Caco-2 (cell line): ENCODE data around the gene RAI1. TPM values are rescaled to one million over a fixed set of nuclear protein-coding genes. Genes with fewer than 3 reads are reported as not detected.

Experiments
- BruUV-seq: library from RNA; stranded (reverse); fragments of 400-500 nt; replicated peaks from 2 replicates; lab custom pipeline; 2021; lab: Mats Ljungman, UMichigan
- CTCF ChIA-PET: fragments of 300-600 bp; sonication (Branson Sonifier 250); formaldehyde crosslinking; loops from one replicate; lab custom pipeline; 2022; ENCODE audit warnings: antibody characterized with exemption; lab: Charles Lee
- POLR2A ChIA-PET: fragments of 300-600 bp; sonication (Branson Sonifier 250); formaldehyde crosslinking; loops from one replicate; lab custom pipeline; 2022; ENCODE audit warnings: antibody characterized with exemption; lab: Charles Lee
- DNase-seq, 2 experiments: peaks; one replicate each; pipeline versions ENCODE4 v3.0.0 to v3.0.0-alpha.2; 2020 to 2022
- H3K27me3 ChIP-seq: replicated peaks from 2 replicates; pipeline ENCODE4 v1.6.0; 2011; ENCODE audit warnings: low read length; ENCODE audit not compliant: control insufficient read depth, insufficient read depth
- H3K36me3 ChIP-seq: 2 replicates; pipeline ENCODE4 v1.5.1; 2011; ENCODE audit warnings: low read length; ENCODE audit not compliant: control insufficient read depth, insufficient read depth
- H3K4me1 ChIP-seq: fragments of 250-450 bp; sonication (Bioruptor Pico); 2 replicates; pipeline ENCODE4 v1.5.1; 2020; ENCODE audit warnings: mild to moderate bottlenecking
- H3K4me3 ChIP-seq: 2 replicates; pipeline ENCODE4 v1.5.1; 2011; ENCODE audit warnings: low read depth, mild to moderate bottlenecking, control low read depth, low read length
- H3K9me3 ChIP-seq: fragments of 250-450 bp; sonication (Bioruptor Pico); 2 replicates; pipeline ENCODE4 v1.5.1; 2020; ENCODE audit warnings: mild to moderate bottlenecking, moderate library complexity
- H3K27ac Mint-ChIP-seq: one replicate; pipeline ENCODE4 v1.8.0; 2022; ENCODE audit warnings: mixed read lengths; ENCODE audit not compliant: unreplicated experiment
- H3K27me3 Mint-ChIP-seq: one replicate; pipeline ENCODE4 v1.8.0; 2022; ENCODE audit warnings: mixed read lengths; ENCODE audit not compliant: insufficient read depth, unreplicated experiment
- H3K36me3 Mint-ChIP-seq: one replicate; pipeline ENCODE4 v1.8.0; 2022; ENCODE audit warnings: mild to moderate bottlenecking, mixed read lengths; ENCODE audit not compliant: insufficient read depth, unreplicated experiment
- H3K4me1 Mint-ChIP-seq: one replicate; pipeline ENCODE4 v1.8.0; 2022; ENCODE audit warnings: low read depth, mixed read lengths; ENCODE audit not compliant: unreplicated experiment
- H3K4me3 Mint-ChIP-seq: one replicate; pipeline ENCODE4 v1.8.0; 2022; ENCODE audit warnings: mild to moderate bottlenecking, moderate library complexity, mixed read lengths; ENCODE audit not compliant: unreplicated experiment
- H3K9me3 Mint-ChIP-seq: one replicate; pipeline ENCODE4 v1.8.0; 2022; ENCODE audit warnings: mixed read lengths; ENCODE audit not compliant: unreplicated experiment
- intact Hi-C: fragments of 100-400 bp; cut with micrococcal nuclease; formaldehyde crosslinking; loops from one replicate; pipeline ENCODE4 v1.10.0; 2022; ENCODE audit not compliant: unreplicated experiment
- total RNA-seq: library from RNA; stranded (reverse); gene quantifications from 2 replicates; pipeline ENCODE4 v1.2.3, GENCODE V29; 2022
- TF ChIP-seq, protein P1 (sequence below), 2 experiments: fragments of 200-600 bp in 1 of 2; IDR thresholded peaks; 1 replicate in 1 of 2; 2 replicates in 1 of 2; pipeline versions ENCODE4 v1.5.1 to v1.8.0; 2011 to 2022; ENCODE audit warnings: antibody characterized with exemption in 1 of 2, control low read depth in 1 of 2, inconsistent platforms in 1 of 2, low read depth in 1 of 2, low read length in 1 of 2, mild to moderate bottlenecking in 1 of 2, moderate library complexity in 1 of 2; ENCODE audit not compliant: insufficient read depth in 1 of 2, severe bottlenecking in 1 of 2, unreplicated experiment in 1 of 2

RAI1 gene
- total RNA-seq, 1 experiment from 2014 or later, result 44.3 TPM

DNA sequence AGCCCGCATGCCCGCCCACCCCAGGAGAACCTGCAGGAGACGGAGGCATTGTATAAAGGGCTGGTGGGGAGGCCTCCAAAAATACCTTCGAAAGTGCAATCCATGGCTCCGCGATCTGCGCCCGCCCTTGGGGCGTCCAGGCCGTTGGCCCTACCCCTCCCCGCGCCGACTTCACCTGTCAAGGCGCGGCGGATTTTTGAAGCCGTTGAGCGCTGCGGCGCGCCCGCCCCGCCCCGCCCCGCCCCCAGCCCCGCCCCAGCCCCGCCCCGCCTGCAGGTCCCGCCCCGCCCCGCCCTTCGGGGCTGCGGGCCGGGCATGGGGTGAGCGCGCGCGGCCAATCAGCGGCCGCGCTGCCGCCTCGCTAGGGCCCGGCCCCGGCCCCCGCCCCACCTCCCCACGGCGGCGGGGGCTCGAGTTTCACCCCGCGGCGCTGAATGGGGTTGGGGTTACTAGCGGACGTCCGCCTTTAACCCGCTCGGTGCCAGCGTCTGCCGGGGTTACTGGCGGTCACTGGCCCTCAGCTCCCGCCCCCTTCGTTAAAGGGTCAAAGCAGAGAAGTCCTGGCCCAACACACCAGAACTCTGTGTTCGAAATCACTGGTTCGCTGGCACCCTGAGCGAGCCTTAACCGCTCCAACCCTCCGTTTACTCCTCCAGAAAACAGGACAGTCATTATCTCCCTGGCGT lies 142.3 kb downstream of the RAI1 start:
- BruUV-seq, result no TSS peak
- Histone ChIP-seq H3K4me1 (peaks cover 37% of the 10 kb centered on the region), H3K27me3 (no peaks in the 10 kb centered on the region), H3K9me3 (no peaks in the 10 kb centered on the region), H3K4me3 (peak overlapping the region; percentile 47), H3K36me3 (peaks cover 8% of the 10 kb centered on the region)
- CTCF ChIA-PET, result interaction anchor here (1.2 kb wide), 1 partner anchor 13 kb away, joined by 4 read pairs; the partner anchor contains the start of gene SREBF1
- peak overlapping the region; percentile 76 for H3K27ac Mint-ChIP-seq
- no peaks in the 10 kb centered on the region for H3K9me3 Mint-ChIP-seq
- H3K27me3 Mint-ChIP-seq, result no peaks in the 10 kb centered on the region
- peak overlapping the region; percentile 70 for H3K4me3 Mint-ChIP-seq
- peaks cover 44% of the 10 kb centered on the region for H3K4me1 Mint-ChIP-seq
- POLR2A ChIA-PET, result interaction anchor here (0.5 to 1.5 kb wide), 3 partner anchors 13 to 547 kb away, joined by 3 to 12 read pairs (median 4); partner anchors contain the start of gene SREBF1
- TF ChIP-seq, protein P1, sequence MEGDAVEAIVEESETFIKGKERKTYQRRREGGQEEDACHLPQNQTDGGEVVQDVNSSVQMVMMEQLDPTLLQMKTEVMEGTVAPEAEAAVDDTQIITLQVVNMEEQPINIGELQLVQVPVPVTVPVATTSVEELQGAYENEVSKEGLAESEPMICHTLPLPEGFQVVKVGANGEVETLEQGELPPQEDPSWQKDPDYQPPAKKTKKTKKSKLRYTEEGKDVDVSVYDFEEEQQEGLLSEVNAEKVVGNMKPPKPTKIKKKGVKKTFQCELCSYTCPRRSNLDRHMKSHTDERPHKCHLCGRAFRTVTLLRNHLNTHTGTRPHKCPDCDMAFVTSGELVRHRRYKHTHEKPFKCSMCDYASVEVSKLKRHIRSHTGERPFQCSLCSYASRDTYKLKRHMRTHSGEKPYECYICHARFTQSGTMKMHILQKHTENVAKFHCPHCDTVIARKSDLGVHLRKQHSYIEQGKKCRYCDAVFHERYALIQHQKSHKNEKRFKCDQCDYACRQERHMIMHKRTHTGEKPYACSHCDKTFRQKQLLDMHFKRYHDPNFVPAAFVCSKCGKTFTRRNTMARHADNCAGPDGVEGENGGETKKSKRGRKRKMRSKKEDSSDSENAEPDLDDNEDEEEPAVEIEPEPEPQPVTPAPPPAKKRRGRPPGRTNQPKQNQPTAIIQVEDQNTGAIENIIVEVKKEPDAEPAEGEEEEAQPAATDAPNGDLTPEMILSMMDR (IDR thresholded peaks at IDR 0.05; ENCODE audit: insufficient read depth in 1 of 2, low read depth in 1 of 2, low read length in 1 of 2, severe bottlenecking in 1 of 2, unreplicated experiment in 1 of 2), result no peak
- intact Hi-C loops, result loop anchor here (1.0 kb wide), 2 partner anchors 11 to 17 kb away; no protein-coding TSS in a partner anchor
- peaks cover 44% of the 10 kb centered on the region for H3K36me3 Mint-ChIP-seq
- peak; percentile 92 to 95 for DNase-seq

DNA sequence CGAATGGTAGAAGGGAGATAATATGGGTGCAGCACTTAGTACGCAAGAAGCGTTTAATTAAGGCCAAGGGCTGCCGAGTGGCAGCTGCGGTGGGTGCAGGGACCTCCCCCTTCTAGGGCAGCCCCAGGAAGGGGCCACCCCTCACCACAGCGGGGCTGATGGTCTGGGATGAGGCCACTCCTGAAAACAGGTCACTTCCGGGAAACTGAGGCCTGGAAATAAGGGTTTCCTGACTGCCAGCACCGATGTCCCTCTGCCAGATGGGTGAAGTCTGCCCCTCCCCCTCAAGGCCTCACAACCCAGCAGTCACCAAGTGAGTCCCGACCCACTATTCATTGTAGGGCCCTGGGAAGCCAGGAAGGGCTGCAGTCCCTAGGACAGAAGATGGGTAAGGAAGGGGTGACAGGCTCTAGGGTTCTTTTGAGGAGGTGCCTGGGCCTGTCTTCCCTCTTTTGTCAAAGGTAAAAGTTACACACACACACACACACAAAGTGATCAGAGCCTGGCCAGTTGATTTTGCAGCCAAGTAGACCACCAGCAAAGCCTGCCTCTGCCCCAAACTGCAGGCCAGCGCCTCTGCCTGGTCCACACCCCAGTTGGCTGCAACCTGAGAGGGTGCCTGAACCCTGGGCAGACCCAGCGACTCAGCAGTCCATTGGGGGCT lies 143.0 kb downstream of the RAI1 start:
- ChIA-PET POLR2A (interaction anchor here (0.5 to 1.5 kb wide), 2 partner anchors 12 to 183 kb away, joined by 3 to 12 read pairs; partner anchors contain the start of gene SREBF1), CTCF (interaction anchor here (1.2 kb wide), 1 partner anchor 12 kb away, joined by 4 read pairs; the partner anchor contains the start of gene SREBF1)
- DNase-seq, result no peak
- Histone ChIP-seq H3K4me3 (peak overlapping the region; percentile 19; the same call in 1 of the 2 replicates), H3K4me1 (peaks cover 32% of the 10 kb centered on the region), H3K36me3 (peaks cover 2% of the 10 kb centered on the region), H3K27me3 (no peaks in the 10 kb centered on the region), H3K9me3 (no peaks in the 10 kb centered on the region)
- H3K36me3 Mint-ChIP-seq, result peaks cover 41% of the 10 kb centered on the region
- intact Hi-C loops, result loop anchor here (1.0 kb wide), 1 partner anchor 10 kb away; no protein-coding TSS in a partner anchor
- BruUV-seq, result TSS peak; percentile 95
- no peaks in the 10 kb centered on the region for H3K27me3 Mint-ChIP-seq
- H3K4me1 Mint-ChIP-seq, result peaks cover 37% of the 10 kb centered on the region
- TF ChIP-seq, protein P1 (IDR thresholded peaks at IDR 0.05; ENCODE audit: insufficient read depth in 1 of 2, low read depth in 1 of 2, low read length in 1 of 2, severe bottlenecking in 1 of 2, unreplicated experiment in 1 of 2), result no peak
- peak overlapping the region; percentile 76 for H3K27ac Mint-ChIP-seq
- no peaks in the 10 kb centered on the region for H3K9me3 Mint-ChIP-seq
- H3K4me3 Mint-ChIP-seq, result peak overlapping the region; percentile 70
